Activated CD4-positive, alpha-beta memory T cell treated with anti-CD3 and anti-CD28 coated beads for 36 hours (primary cell): ENCODE results near the gene TM9SF1. TPM values are rescaled to one million over a fixed set of nuclear protein-coding genes. Genes with fewer than 3 reads are reported as not detected.
A peak's percentile ranks its signal among the peaks of the same experiment; 100 is the strongest.

Experiments used
- CTCF ChIA-PET: fragments of 350-600 bp; sonication (Branson Sonifier 250); formaldehyde crosslinking; loops from one replicate; lab custom pipeline; 2021; ENCODE audit warnings: antibody characterized with exemption, inconsistent platforms; lab: Charles Lee
- POLR2A ChIA-PET: fragments of 350-600 bp; sonication (Branson Sonifier 250); formaldehyde crosslinking; loops from one replicate; lab custom pipeline; 2021; ENCODE audit warnings: antibody characterized with exemption; lab: Charles Lee
- DNase-seq: peaks from one replicate; pipeline ENCODE4 v3.0.0-alpha.2; 2020
- H3K27ac Mint-ChIP-seq: one replicate; pipeline ENCODE4 v1.8.0; 2021; ENCODE audit warnings: mixed read lengths
- H3K27me3 Mint-ChIP-seq: one replicate; pipeline ENCODE4 v1.8.0; 2021; ENCODE audit warnings: mixed read lengths
- H3K36me3 Mint-ChIP-seq: one replicate; pipeline ENCODE4 v1.8.0; 2021; ENCODE audit warnings: mixed read lengths
- H3K4me1 Mint-ChIP-seq: one replicate; pipeline ENCODE4 v1.8.0; 2021; ENCODE audit warnings: low read depth, mixed read lengths
- H3K4me3 Mint-ChIP-seq: one replicate; pipeline ENCODE4 v1.8.0; 2021; ENCODE audit warnings: mild to moderate bottlenecking, mixed read lengths
- H3K9me3 Mint-ChIP-seq: one replicate; pipeline ENCODE4 v1.8.0; 2021; ENCODE audit warnings: mixed read lengths
- intact Hi-C: fragments of 100-400 bp; cut with micrococcal nuclease; formaldehyde crosslinking; loops from one replicate; pipeline ENCODE4 v1.15.1; 2023
- total RNA-seq, 2 experiments: library from RNA; stranded (reverse); gene quantifications; one replicate each; pipeline ENCODE4 v1.2.3, GENCODE V29; 2021

Gene TM9SF1
- total RNA-seq, 2 experiments from 2014 or later, result 23.7 to 26.7 TPM

DNA sequence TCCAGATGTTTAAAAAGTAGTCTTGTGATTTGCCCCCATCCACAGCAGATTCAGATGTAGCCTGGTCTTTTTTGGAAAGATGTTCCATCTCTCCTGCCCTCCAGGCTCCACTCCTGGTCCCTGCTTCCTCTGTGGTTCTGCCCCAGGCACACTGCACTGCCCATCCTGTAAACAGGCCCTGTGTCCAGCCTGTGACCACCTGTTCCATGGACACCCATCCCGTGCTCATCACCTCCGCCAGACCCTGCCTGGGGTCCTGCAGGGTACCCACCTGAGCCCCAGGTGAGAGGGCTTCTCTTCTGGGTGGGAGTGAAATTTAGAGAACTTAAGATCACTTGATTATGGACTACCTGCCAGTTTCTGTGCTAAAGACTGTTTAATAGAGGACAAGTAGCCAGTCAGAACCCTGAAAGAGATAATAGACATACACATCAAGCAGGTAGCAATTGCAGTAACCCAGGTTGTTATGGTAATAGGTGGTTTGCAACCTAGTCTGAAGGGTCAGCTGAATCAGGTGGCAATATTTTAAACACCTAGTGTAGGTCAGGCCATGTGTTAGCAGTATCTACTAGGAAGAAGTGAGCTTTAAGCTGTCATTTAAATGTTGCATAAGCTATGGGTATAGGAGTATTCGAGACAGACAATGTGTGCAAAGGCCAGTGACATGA is 45.8 kb downstream of the TM9SF1 start:
- DNase-seq, result no peak
- ChIA-PET CTCF (interaction anchor here (0.6 to 6.3 kb wide), 4 partner anchors 12 to 46 kb away, joined by 3 to 76 read pairs (median 18); partner anchors contain the start of genes IRF9 and TM9SF1), POLR2A (interaction anchor here (0.8 to 4.1 kb wide), 3 partner anchors 8 to 12 kb away, joined by 3 to 60 read pairs (median 15); partner anchors contain the start of genes EMC9 and IRF9)
- H3K4me3 Mint-ChIP-seq, result peak overlapping the region; percentile 100
- intact Hi-C loops, result loop anchor here (5.0 kb wide), 1 partner anchor 148 kb away; the partner anchor contains the start of genes DHRS1 and NOP9
- peaks cover 40% of the 10 kb centered on the region for H3K4me1 Mint-ChIP-seq
- H3K27me3 Mint-ChIP-seq, result no peaks in the 10 kb centered on the region
- H3K36me3 Mint-ChIP-seq, result peaks cover 49% of the 10 kb centered on the region
- no peak overlapping the region for H3K27ac Mint-ChIP-seq
- no peaks in the 10 kb centered on the region for H3K9me3 Mint-ChIP-seq

DNA sequence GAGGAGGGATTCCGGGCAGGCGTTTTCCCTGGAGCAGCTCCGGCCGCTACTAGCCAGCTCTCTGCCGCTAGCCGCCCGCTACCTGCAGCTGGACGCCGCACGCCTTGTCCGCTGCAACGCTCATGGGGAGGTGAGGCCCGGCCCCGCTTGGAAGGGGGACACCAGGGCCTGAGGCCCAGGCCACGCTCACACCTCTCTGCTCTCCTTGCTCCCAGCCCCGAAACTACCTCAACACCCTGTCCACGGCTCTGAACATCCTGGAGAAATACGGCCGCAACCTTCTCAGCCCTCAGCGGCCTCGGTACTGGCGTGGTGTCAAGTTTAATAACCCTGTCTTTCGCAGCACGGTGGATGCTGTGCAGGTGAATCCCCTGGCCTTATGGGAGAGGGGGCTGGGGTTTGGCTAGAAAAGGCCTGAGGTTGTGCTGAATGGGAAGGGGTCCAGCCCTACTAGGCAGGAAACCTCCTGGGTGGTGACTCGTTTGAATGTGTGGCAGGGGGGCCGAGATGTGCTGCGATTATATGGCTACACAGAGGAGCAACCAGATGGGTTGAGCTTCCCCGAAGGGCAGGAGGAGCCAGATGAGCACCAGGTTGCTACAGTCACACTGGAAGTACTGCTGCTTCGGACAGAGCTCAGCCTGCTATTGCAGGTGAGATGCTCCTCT is 47.3 kb downstream of the TM9SF1 start:
- DNase-seq, result peak; percentile 24
- H3K27ac Mint-ChIP-seq, result peak overlapping the region; percentile 80

DNA sequence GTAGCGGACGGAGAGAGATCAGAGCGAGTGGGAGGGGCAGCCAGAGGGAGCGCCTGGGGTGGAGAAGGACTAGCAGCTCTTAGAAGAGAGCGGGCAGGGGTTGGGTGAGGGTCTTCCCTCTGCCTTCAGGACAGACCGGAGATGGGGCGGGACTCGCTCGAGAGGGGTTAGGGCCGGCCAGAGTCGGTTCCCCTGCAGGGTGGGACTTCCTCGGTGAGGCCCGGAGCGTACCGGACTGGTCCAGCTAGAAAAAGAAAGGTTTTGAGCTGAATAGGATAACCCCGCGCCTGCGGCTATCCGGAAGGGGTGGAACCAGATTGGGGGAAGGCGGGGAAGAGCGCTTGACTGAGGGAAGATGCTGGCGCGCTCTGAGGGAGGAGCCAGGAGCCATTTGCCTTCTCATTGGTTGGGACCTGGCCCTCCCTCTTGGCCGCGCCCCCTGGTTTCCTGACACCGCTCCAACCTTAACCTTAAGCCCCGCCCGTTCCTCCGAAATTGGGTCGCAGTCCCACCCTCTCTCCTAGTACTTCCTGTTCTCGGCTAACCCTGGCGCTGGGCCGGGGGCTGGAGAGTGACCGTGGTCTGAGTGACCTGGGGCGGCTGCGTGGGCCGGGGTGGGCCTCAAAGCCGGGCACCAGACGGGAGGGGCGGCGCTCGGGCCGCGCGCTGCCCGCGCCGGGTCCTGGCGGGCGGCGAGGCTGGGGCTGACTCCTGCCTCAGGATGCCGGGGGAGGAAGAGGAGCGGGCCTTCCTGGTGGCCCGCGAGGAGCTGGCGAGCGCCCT is 48.1 kb downstream of the TM9SF1 start, which contains the start of gene RNF31:
Gene RNF31, plus strand, starts transcription at position 521 of the 783 bp plus-strand sequence. Its CDS starts 201 bp downstream, at position 722.
- CTCF ChIA-PET, result interaction anchor here (1.0 to 6.3 kb wide), 12 partner anchors 8 to 161 kb away, joined by 3 to 76 read pairs (median 6); partner anchors contain the start of genes CIDEB, DCAF11, IRF9 and NRL
- intact Hi-C loops, result loop anchor here (1.0 to 5.0 kb wide), 10 partner anchors 11 to 284 kb away; partner anchors contain the start of genes CARMIL3, CHMP4A, DCAF11 and DHRS1
- POLR2A ChIA-PET, result interaction anchor here (0.5 to 4.1 kb wide), 16 partner anchors 9 to 283 kb away, joined by 3 to 60 read pairs (median 4); partner anchors contain the start of genes CBLN3, CHMP4A, DCAF11 and IRF9
- H3K4me3 Mint-ChIP-seq, result peak within 1 kb of the TSS; percentile 100
- no peaks in the 10 kb centered on the region for H3K27me3 Mint-ChIP-seq
- H3K4me1 Mint-ChIP-seq, result peaks cover 56% of the 10 kb centered on the region
- H3K9me3 Mint-ChIP-seq, result no peaks in the 10 kb centered on the region
- peaks cover 59% of the 10 kb centered on the region for H3K36me3 Mint-ChIP-seq
- peak; percentile 99 for DNase-seq
- H3K27ac Mint-ChIP-seq, result peak within 1 kb of the TSS; percentile 99

More for the DNA sequence above, 47.3 kb downstream of the TM9SF1 start:
- ChIA-PET CTCF (interaction anchor here (1.0 to 6.3 kb wide), 7 partner anchors 10 to 90 kb away, joined by 3 to 76 read pairs (median 5); partner anchors contain the start of genes DCAF11, IRF9, NRL and PSME1), POLR2A (interaction anchor here (1.0 to 4.1 kb wide), 8 partner anchors 11 to 163 kb away, joined by 3 to 60 read pairs (median 19); partner anchors contain the start of genes DCAF11, IPO4, IRF9 and NRL)
- peaks cover 58% of the 10 kb centered on the region for H3K36me3 Mint-ChIP-seq
- peaks cover 52% of the 10 kb centered on the region for H3K4me1 Mint-ChIP-seq
- H3K27me3 Mint-ChIP-seq, result no peaks in the 10 kb centered on the region
- intact Hi-C loops, result loop anchor here (1.0 to 5.0 kb wide), 9 partner anchors 12 to 283 kb away; partner anchors contain the start of genes CARMIL3, CHMP4A, DCAF11 and DHRS1
- no peaks in the 10 kb centered on the region for H3K9me3 Mint-ChIP-seq
- H3K4me3 Mint-ChIP-seq, result peak overlapping the region; percentile 100

DNA sequence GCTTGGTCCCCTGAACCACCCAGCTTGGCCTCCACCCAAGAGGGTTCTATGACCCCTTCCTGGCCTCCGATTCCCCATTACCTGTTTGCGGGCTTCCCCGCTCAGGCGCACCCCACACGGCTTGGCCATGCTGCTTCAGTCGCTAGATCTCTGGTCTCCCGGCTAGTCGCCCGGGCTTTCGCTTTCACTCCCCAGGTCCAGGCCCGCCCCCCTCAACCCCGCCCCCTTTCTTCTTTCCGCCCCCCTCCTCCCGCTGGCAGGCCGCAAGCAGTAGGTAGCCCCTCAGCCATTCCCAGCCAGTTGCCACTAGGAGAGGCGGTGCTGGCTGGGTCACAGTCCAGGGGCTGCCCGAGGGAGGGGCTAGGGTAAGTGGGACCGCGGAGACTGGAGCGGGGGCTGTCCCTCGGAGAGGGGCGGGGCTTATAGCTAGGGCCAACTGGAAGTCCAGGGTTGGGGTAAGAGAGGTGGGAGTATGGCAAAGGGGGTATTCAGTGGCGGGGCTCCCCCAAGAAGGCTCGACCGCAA is 48.7 kb downstream of the TM9SF1 start, which contains the start of gene PSME2:
Gene PSME2, minus strand, starts transcription at position 158 of the 525 bp plus-strand sequence. Its CDS starts 29 bp downstream, at position 129.
- peaks cover 58% of the 10 kb centered on the region for H3K4me1 Mint-ChIP-seq
- peaks cover 59% of the 10 kb centered on the region for H3K36me3 Mint-ChIP-seq
- peak; percentile 95 for DNase-seq
- ChIA-PET CTCF (interaction anchor here (1.0 to 6.3 kb wide), 13 partner anchors 9 to 162 kb away, joined by 3 to 76 read pairs (median 5); partner anchors contain the start of genes CIDEB, DCAF11, IRF9 and NRL), POLR2A (interaction anchor here (0.5 to 4.1 kb wide), 16 partner anchors 10 to 557 kb away, joined by 3 to 60 read pairs (median 4); partner anchors contain the start of genes CBLN3, CHMP4A, DCAF11 and IRF9)
- no peaks in the 10 kb centered on the region for H3K9me3 Mint-ChIP-seq
- H3K27me3 Mint-ChIP-seq, result no peaks in the 10 kb centered on the region
- H3K27ac Mint-ChIP-seq, result peak within 1 kb of the TSS; percentile 99
- H3K4me3 Mint-ChIP-seq, result peak within 1 kb of the TSS; percentile 100
- intact Hi-C loops, result loop anchor here (1.0 to 5.0 kb wide), 5 partner anchors 51 to 284 kb away; partner anchors contain the start of genes CARMIL3, DHRS1, GMPR2 and NEDD8

DNA sequence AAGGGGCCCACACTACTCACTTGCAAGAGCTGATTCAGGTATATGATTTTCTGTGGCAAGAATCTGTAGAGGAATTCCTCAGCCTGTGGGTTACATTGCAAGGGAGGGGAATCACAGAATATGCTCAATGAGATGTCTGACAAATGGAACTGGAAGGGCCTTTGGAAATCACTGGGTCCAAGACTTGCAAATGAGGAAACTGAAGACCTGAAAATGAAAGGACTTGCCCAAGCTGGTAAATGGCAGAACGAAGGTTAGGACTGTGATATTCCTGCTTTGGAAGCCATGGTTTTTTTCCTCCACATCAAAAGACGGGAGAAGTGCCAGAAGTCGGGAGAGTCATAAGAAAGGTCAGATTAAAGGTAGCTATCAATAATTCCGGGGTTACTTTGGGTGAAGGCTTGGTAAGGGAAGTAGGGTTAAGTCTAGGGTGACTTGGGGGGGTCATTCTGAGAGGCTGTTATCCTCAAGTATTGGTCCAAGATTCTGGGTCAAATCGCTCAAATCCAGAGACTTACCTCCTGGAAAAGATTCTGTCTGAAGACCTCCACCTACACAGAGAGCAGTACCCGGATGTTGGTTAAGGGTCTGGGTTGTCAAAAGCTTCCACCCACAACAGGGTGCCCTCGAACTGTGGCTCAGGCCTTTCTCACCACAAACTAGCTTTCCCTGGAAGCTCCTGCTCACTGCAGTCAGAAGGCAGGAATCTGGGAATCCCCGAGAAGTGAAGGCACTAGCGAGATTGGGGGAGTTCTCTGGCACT is 49.4 kb downstream of the TM9SF1 start:
- no peak for DNase-seq
- peaks cover 60% of the 10 kb centered on the region for H3K36me3 Mint-ChIP-seq
- intact Hi-C loops, result loop anchor here (1.0 to 5.0 kb wide), 5 partner anchors 51 to 285 kb away; partner anchors contain the start of genes CARMIL3, DHRS1, GMPR2 and NEDD8
- peak overlapping the region; percentile 99 for H3K27ac Mint-ChIP-seq
- ChIA-PET CTCF (interaction anchor here (0.8 to 6.3 kb wide), 11 partner anchors 9 to 162 kb away, joined by 3 to 76 read pairs (median 5); partner anchors contain the start of genes CIDEB, IRF9, PSME1 and TINF2), POLR2A (interaction anchor here (0.7 to 4.1 kb wide), 10 partner anchors 9 to 557 kb away, joined by 3 to 60 read pairs (median 12); partner anchors contain the start of genes DCAF11, IRF9, NRL and PCK2)
- H3K9me3 Mint-ChIP-seq, result no peaks in the 10 kb centered on the region
- H3K4me3 Mint-ChIP-seq, result peak overlapping the region; percentile 100
- peaks cover 58% of the 10 kb centered on the region for H3K4me1 Mint-ChIP-seq
- no peaks in the 10 kb centered on the region for H3K27me3 Mint-ChIP-seq

DNA sequence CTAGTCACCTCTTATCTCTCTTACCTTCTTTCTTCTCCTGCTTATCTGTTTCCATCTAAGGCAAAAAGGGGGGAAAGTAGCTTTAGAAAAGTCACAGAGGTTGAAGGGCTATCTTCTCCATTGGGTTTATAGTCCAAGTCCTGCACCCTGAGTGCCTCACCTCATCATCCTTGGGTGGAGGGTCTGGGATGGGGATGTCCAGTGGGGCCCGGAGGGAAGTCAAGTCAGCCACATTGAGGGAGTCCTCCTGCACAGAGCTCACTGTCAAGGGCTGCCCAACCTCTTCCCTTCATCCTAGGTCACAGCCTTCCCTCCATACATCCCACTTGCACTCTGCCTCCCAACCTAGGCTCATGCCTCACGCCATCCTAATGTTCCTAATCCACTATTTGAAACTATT is 50.0 kb downstream of the TM9SF1 start:
- Mint-ChIP-seq H3K4me3 (peak overlapping the region; percentile 100), H3K27ac (peak overlapping the region; percentile 99), H3K27me3 (no peaks in the 10 kb centered on the region), H3K9me3 (no peaks in the 10 kb centered on the region), H3K36me3 (peaks cover 56% of the 10 kb centered on the region), H3K4me1 (peaks cover 53% of the 10 kb centered on the region)
- CTCF ChIA-PET, result interaction anchor here (0.8 to 6.3 kb wide), 5 partner anchors 9 to 55 kb away, joined by 3 to 76 read pairs (median 16); partner anchors contain the start of genes IRF9 and PSME1
- intact Hi-C loops, result loop anchor here (5.0 kb wide), 1 partner anchor 152 kb away; the partner anchor contains the start of genes DHRS1 and NOP9
- POLR2A ChIA-PET, result interaction anchor here (3.4 to 4.1 kb wide), 5 partner anchors 9 to 51 kb away, joined by 18 to 60 read pairs (median 38); partner anchors contain the start of genes DCAF11, IRF9, NRL and PCK2
- DNase-seq, result no peak

DNA sequence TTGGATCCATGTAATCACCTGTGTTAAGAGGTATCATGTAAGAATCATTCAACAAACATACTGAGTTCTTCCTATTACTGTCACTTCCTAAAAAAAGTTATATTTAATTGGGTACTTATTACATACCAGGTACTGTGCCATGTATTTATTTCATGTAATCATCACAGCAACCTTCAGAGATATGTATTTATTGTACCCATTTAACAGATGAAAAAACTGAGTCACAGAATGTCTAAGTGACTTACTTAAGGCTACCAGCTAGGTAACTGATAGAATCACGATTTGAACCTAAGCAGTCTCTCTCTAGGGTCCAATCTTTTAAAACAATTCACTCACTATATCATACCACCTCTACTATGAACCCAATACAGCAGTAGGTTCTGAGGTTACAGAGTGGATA is 50.8 kb downstream of the TM9SF1 start:
- peaks cover 54% of the 10 kb centered on the region for H3K4me1 Mint-ChIP-seq
- H3K27me3 Mint-ChIP-seq, result no peaks in the 10 kb centered on the region
- intact Hi-C loops, result no loop called here

DNA sequence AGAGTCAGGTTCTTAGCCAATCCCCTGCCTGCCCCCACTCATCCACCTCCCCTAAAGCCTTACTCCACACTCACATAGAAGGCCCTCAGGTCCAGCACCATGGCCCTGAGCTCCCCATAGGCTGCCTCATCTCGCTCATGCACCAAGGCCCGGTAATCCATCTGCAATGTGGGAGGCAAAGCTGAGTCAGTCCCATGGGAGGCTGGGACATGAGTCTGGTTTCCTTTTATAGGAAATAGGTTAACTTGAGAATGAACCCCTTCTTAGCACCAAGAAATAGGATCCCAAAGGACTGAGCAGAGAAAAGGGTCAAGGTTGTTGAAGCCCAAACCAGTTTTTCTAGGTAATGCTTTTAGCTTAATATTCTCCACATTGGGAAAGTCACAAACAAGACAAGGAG is 51.7 kb downstream of the TM9SF1 start:
- no peaks in the 10 kb centered on the region for H3K27me3 Mint-ChIP-seq
- ChIA-PET CTCF (interaction anchor here (1.5 to 6.3 kb wide), 2 partner anchors 18 to 85 kb away, joined by 3 to 76 read pairs; partner anchors contain the start of gene IRF9), POLR2A (interaction anchor here (1.1 kb wide), 1 partner anchor 52 kb away, joined by 4 read pairs; the partner anchor contains the start of gene TM9SF1)
- intact Hi-C loops, result no loop called here
- peak overlapping the region; percentile 38 for H3K27ac Mint-ChIP-seq
- peaks cover 54% of the 10 kb centered on the region for H3K4me1 Mint-ChIP-seq
- DNase-seq, result no peak
- H3K9me3 Mint-ChIP-seq, result no peaks in the 10 kb centered on the region
- H3K36me3 Mint-ChIP-seq, result peaks cover 61% of the 10 kb centered on the region
- H3K4me3 Mint-ChIP-seq, result no peak overlapping the region

More for the DNA sequence above, 50.8 kb downstream of the TM9SF1 start:
- CTCF ChIA-PET, result interaction anchor here (1.5 to 6.3 kb wide), 2 partner anchors 17 to 86 kb away, joined by 3 to 76 read pairs; partner anchors contain the start of gene IRF9
- POLR2A ChIA-PET, result interaction anchor here (4.1 kb wide), 1 partner anchor 30 kb away, joined by 38 read pairs; the partner anchor contains the start of genes DCAF11 and NRL
- Mint-ChIP-seq H3K36me3 (peaks cover 60% of the 10 kb centered on the region), H3K27ac (peak overlapping the region; percentile 58), H3K4me3 (peak overlapping the region; percentile 41), H3K9me3 (no peaks in the 10 kb centered on the region)
- no peak for DNase-seq
